GM12865 (cell line): ENCODE results near the gene EVPL.
A peak's percentile ranks its signal among the peaks of the same experiment; 100 is the strongest.

Experiments used
- DNase-seq: peaks from one replicate; pipeline ENCODE4 v3.0.0; 2010; ENCODE audit warnings: low read depth
- H3K4me3 ChIP-seq: 2 replicates; pipeline ENCODE4 v1.5.1; 2011; ENCODE audit warnings: mild to moderate bottlenecking, low read depth, low read length, control low read depth
- TF ChIP-seq, protein P1 (sequence below): IDR thresholded peaks from 2 replicates; pipeline ENCODE4 v1.5.1; 2011; ENCODE audit warnings: low read length, control low read depth, low read depth, inconsistent platforms; ENCODE audit not compliant: insufficient read depth; ENCODE audit errors: missing control alignments

EVPL gene

DNA sequence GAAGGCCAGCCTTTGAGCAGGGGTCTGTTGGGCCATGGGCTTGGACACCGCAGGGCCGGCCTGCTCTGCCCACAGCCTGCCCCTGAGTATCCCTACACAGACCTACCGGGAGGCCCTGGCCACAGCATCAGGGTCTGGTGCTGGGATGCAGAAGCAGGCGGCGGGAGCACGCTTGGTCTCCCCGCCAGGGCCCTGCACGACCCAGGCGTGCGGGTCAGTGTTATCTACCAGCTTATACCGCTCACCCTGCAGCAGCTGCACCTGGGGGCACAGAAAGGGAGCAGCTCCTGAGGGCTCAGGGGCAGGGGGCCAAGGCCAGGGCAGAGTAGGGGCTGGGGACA, 8.8 kb downstream of the EVPL start:
- H3K4me3 ChIP-seq, result no peak overlapping the region
- TF ChIP-seq, protein P1, sequence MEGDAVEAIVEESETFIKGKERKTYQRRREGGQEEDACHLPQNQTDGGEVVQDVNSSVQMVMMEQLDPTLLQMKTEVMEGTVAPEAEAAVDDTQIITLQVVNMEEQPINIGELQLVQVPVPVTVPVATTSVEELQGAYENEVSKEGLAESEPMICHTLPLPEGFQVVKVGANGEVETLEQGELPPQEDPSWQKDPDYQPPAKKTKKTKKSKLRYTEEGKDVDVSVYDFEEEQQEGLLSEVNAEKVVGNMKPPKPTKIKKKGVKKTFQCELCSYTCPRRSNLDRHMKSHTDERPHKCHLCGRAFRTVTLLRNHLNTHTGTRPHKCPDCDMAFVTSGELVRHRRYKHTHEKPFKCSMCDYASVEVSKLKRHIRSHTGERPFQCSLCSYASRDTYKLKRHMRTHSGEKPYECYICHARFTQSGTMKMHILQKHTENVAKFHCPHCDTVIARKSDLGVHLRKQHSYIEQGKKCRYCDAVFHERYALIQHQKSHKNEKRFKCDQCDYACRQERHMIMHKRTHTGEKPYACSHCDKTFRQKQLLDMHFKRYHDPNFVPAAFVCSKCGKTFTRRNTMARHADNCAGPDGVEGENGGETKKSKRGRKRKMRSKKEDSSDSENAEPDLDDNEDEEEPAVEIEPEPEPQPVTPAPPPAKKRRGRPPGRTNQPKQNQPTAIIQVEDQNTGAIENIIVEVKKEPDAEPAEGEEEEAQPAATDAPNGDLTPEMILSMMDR, result no peak
- no peak for DNase-seq

- no peak for DNase-seq
- TF ChIP-seq, protein P1, result no peak
Measured at GRCh38 chr17:76017481-76018339, 9.4 kb downstream of the EVPL start.

DNA sequence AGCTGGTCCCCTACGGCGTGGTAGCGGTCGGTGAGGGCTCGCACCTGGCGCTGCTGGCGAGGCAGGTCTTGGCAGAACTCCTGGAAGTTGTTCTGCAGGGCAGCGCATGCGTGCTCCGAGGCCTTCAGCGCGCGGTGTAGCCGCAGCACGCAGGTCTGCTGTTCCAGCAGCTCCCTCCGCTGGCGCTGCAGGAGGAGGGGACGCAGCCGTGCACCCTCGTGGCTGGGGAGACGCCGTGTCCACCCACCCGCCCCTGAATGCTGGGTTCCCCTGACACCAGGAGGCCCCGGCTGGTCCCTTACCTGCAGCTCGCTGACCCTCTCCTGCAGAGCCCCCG, 12.2 kb downstream of the EVPL start:
- TF ChIP-seq, protein P1, result no peak
- DNase-seq, result no peak
- no peak overlapping the region for H3K4me3 ChIP-seq

More at GRCh38 chr17:76017481-76018339, 9.4 kb downstream of the EVPL start:
- H3K4me3 ChIP-seq, result no peak overlapping the region

- peak; percentile 87 for DNase-seq
- H3K4me3 ChIP-seq, result no peak overlapping the region
- TF ChIP-seq, protein P1, result peak; percentile 99
Measured at GRCh38 chr17:76014100-76014924, 12.8 kb downstream of the EVPL start.

- H3K4me3 ChIP-seq, result no peak overlapping the region
- DNase-seq, result no peak
- TF ChIP-seq, protein P1, result no peak
Measured at GRCh38 chr17:76013377-76013932, 13.7 kb downstream of the EVPL start.

GRCh38 chr17:76011951-76012350, 15.2 kb downstream of the EVPL start:
- no peak overlapping the region for H3K4me3 ChIP-seq
- TF ChIP-seq, protein P1, result no peak
- no peak for DNase-seq
